PC-3 (cell line): ENCODE results near the gene ZBTB46.
A peak's percentile ranks its signal among the peaks of the same experiment; 100 is the strongest.

Source experiments
- EZH2 ChIP-seq: fragments of 300-600 bp; sonication (generic); IDR thresholded peaks from one replicate; pipeline ENCODE4 v1.6.1; 2017; ENCODE audit warnings: antibody characterized with exemption, mild to moderate bottlenecking, low read length; ENCODE audit not compliant: unreplicated experiment
- EZH2phosphoT487 ChIP-seq: fragments of 300-600 bp; sonication (generic); IDR thresholded peaks from 2 replicates; pipeline ENCODE4 v1.6.1; 2018; ENCODE audit warnings: mild to moderate bottlenecking, antibody characterized with exemption, low read length, borderline replicate concordance

DNA sequence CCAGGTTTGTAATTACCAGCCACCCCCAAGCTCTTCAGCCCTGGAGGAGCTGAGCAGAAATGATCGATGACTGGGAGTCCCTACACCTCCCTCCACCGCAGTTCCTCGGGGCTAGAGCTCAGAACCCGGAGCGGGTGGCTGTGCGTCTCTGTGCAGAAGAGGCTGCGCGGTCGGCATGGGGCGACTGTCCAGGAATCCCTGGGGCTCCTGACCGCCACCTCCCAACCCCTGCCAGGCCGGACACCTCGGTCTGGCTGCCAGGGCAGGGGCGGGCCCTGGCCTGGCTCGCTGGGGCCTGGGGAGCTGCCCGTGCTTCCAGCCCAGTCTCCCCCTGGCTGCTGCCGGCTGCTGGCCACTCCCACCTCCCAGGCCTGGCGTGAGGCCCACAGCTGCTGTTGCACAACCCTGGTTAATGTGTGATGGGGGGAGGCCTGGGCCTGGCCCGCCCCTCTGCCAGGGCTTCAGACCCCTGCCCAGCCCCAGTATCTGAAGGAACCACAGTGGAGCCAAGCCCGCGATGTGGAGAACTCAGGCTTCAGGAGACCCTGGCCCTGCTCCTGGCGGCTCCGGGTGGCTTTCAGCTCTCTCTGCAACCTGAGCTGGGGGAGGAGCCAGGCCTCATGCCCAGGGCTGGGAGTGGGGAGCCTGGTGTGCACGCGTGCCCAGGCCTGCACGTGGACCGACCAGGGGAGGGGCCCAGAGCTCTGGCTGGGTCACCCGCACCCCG lies 90.3 kb downstream of the ZBTB46 start:
- TF ChIP-seq EZH2, result no peak
- 0 out of 2 replicates have a peak, but pooled peaks have one; percentile 23 for TF ChIP-seq EZH2phosphoT487
